ENCODE measurements around the gene DUSP12.

- TF ChIP-seq POLR2AphosphoS5 (IDR thresholded peaks at IDR 0.05; ENCODE audit: insufficient read depth in 1 of 2, low read depth in 1 of 2) = no peak
- no peak for TF ChIP-seq CTCF (IDR thresholded peaks at IDR 0.05)
These were observed 28.4 kb upstream of the DUSP12 start, which contains the start of gene FCRLB for GRCh38 chr1:161720956-161721737.

Data from vagina (tissue), 2 donors.